SK-N-SH treated with all-trans-retinoic acid at 6 μM for 48 hours (cell line): ENCODE data around the gene IL4I1.

Experiments used
- ATAC-seq: fragments of 200-7000 bp; cut with Tn5 transposase; 3 replicates; pipeline ENCODE4 v1.9.1; 2020; ENCODE audit warnings: mild to moderate bottlenecking, moderate library complexity
- ARNTL ChIP-seq: fragments of 450-650 bp; formaldehyde crosslinking; IDR thresholded peaks from 2 replicates; pipeline ENCODE4 v1.5.0; 2020; ENCODE audit warnings: low read depth, mild to moderate bottlenecking, moderate library complexity, borderline replicate concordance
- BACH2 ChIP-seq: fragments of 250-450 bp; sonication (Bioruptor Pico); IDR thresholded peaks from 2 replicates; pipeline ENCODE4 v1.9.0; 2021; ENCODE audit warnings: mild to moderate bottlenecking, borderline replicate concordance
- CREB5 ChIP-seq: fragments of 250-450 bp; sonication (Bioruptor Pico); IDR thresholded peaks from 2 replicates; pipeline ENCODE4 v1.5.1; 2020; ENCODE audit warnings: low read depth, mild to moderate bottlenecking, moderate library complexity
- CSDC2 ChIP-seq: fragments of 250-450 bp; sonication (Bioruptor Pico); IDR thresholded peaks from 2 replicates; pipeline ENCODE4 v1.5.0; 2020; ENCODE audit warnings: mild to moderate bottlenecking, moderate library complexity
- CSRNP3 ChIP-seq: fragments of 250-450 bp; sonication (Bioruptor Pico); IDR thresholded peaks from 2 replicates; pipeline ENCODE4 v1.5.1; 2021; ENCODE audit warnings: mild to moderate bottlenecking, moderate library complexity
- ESRRG ChIP-seq: fragments of 250-450 bp; sonication (Bioruptor Pico); IDR thresholded peaks from 2 replicates; pipeline ENCODE4 v1.6.1; 2021; ENCODE audit warnings: mild to moderate bottlenecking
- GLIS3 ChIP-seq: fragments of 250-450 bp; sonication (Bioruptor Pico); IDR thresholded peaks from 2 replicates; pipeline ENCODE4 v1.5.0; 2020; ENCODE audit warnings: mild to moderate bottlenecking, moderate library complexity
- ISL1 ChIP-seq: fragments of 250-450 bp; sonication (Bioruptor Pico); IDR thresholded peaks from 2 replicates; pipeline ENCODE4 v2.1.2; 2022; ENCODE audit warnings: mild to moderate bottlenecking, moderate library complexity
- OSR1 ChIP-seq: fragments of 250-450 bp; sonication (Bioruptor Pico); IDR thresholded peaks from 2 replicates; pipeline ENCODE4 v1.8.0; 2022; ENCODE audit warnings: moderate library complexity, mild to moderate bottlenecking, inconsistent platforms
- PATZ1 ChIP-seq: fragments of 250-450 bp; sonication (Bioruptor Pico); IDR thresholded peaks from 2 replicates; pipeline ENCODE4 v1.8.0; 2020; ENCODE audit warnings: mild to moderate bottlenecking, moderate library complexity, borderline replicate concordance
- POU6F1 ChIP-seq: fragments of 250-450 bp; sonication (Bioruptor Pico); IDR thresholded peaks from 2 replicates; pipeline ENCODE4 v1.8.0; 2021; ENCODE audit warnings: low read depth, mild to moderate bottlenecking, moderate library complexity, borderline replicate concordance
- PPARA ChIP-seq: fragments of 250-450 bp; sonication (Bioruptor Pico); IDR thresholded peaks from 2 replicates; pipeline ENCODE4 v1.5.0; 2020; ENCODE audit warnings: mild to moderate bottlenecking, borderline replicate concordance
- RARB ChIP-seq: fragments of 250-450 bp; sonication (Bioruptor Pico); IDR thresholded peaks from 2 replicates; pipeline ENCODE4 v1.8.0; 2021; ENCODE audit warnings: mild to moderate bottlenecking, moderate library complexity
- SNAI2 ChIP-seq: fragments of 250-450 bp; sonication (Bioruptor Pico); IDR thresholded peaks from 2 replicates; pipeline ENCODE4 v1.5.0; 2020; ENCODE audit warnings: mild to moderate bottlenecking, moderate library complexity
- TCF4 ChIP-seq: fragments of 250-450 bp; sonication (Bioruptor Pico); IDR thresholded peaks from 2 replicates; pipeline ENCODE4 v1.8.0; 2021; ENCODE audit warnings: mild to moderate bottlenecking, moderate library complexity, borderline replicate concordance
- TOX ChIP-seq: fragments of 250-450 bp; sonication (Bioruptor Pico); IDR thresholded peaks from 2 replicates; pipeline ENCODE4 v1.8.0; 2021; ENCODE audit warnings: mild to moderate bottlenecking, moderate library complexity, borderline replicate concordance
- TSHZ2 ChIP-seq: fragments of 250-450 bp; sonication (Bioruptor Pico); IDR thresholded peaks from 2 replicates; pipeline ENCODE4 v1.5.0; 2020; ENCODE audit warnings: mild to moderate bottlenecking, moderate library complexity
- ZC3H10 ChIP-seq: fragments of 250-450 bp; sonication (Bioruptor Pico); IDR thresholded peaks from 2 replicates; pipeline ENCODE4 v1.5.1; 2021; ENCODE audit warnings: mild to moderate bottlenecking, moderate library complexity
- ZFP3 ChIP-seq: fragments of 250-450 bp; sonication (Bioruptor Pico); IDR thresholded peaks from 2 replicates; pipeline ENCODE4 v1.5.0; 2020; ENCODE audit warnings: mild to moderate bottlenecking, moderate library complexity
- ZFP30 ChIP-seq: fragments of 450-650 bp; formaldehyde crosslinking; IDR thresholded peaks from 2 replicates; pipeline ENCODE4 v1.5.0; 2022; ENCODE audit warnings: mild to moderate bottlenecking, moderate library complexity
- ZNF565 ChIP-seq: fragments of 450-650 bp; formaldehyde crosslinking; conservative IDR thresholded peaks from 2 replicates; pipeline ENCODE4 v1.5.0; 2020; ENCODE audit warnings: low read depth, mild to moderate bottlenecking, moderate library complexity
- ZNF70 ChIP-seq: fragments of 450-650 bp; formaldehyde crosslinking; IDR thresholded peaks from 2 replicates; pipeline ENCODE4 v1.5.0; 2020; ENCODE audit warnings: mild to moderate bottlenecking, moderate library complexity
- ZNF8 ChIP-seq: fragments of 450-650 bp; formaldehyde crosslinking; IDR thresholded peaks from 2 replicates; pipeline ENCODE4 v1.5.0; 2020; ENCODE audit warnings: mild to moderate bottlenecking, moderate library complexity

The IL4I1 gene

GRCh38 chr19:49864890-49865289, 31.8 kb downstream of the IL4I1 start:
- TF ChIP-seq ESRRG (CRISPR knock-in tag) (no peak), SNAI2 (CRISPR knock-in tag) (no peak), ZNF8 (CRISPR knock-in tag) (no peak), BACH2 (CRISPR knock-in tag) (no peak), ZFP30 (no peak), ISL1 (CRISPR knock-in tag) (no peak), ZNF565 (no peak), PATZ1 (CRISPR knock-in tag) (no peak), TOX (CRISPR knock-in tag) (no peak), CSDC2 (CRISPR knock-in tag) (no peak), RARB (CRISPR knock-in tag) (no peak), OSR1 (CRISPR knock-in tag) (no peak), ZC3H10 (CRISPR knock-in tag) (no peak), CREB5 (CRISPR knock-in tag) (no peak), ZFP3 (CRISPR knock-in tag) (no peak)
- no peak for ATAC-seq

GRCh38 chr19:49863935-49864320, 32.8 kb downstream of the IL4I1 start:
- no peak for ATAC-seq
- TF ChIP-seq ZFP3 (CRISPR knock-in tag) (no peak), ISL1 (CRISPR knock-in tag) (no peak)

- TF ChIP-seq RARB (CRISPR knock-in tag) (no peak), CSRNP3 (no peak), PPARA (no peak), ZFP3 (CRISPR knock-in tag) (no peak), ZFP30 (no peak), SNAI2 (CRISPR knock-in tag) (no peak)
- no peak for ATAC-seq
Observed at GRCh38 chr19:49863254-49863934, 33.3 kb downstream of the IL4I1 start.

- ATAC-seq: no peak
- TF ChIP-seq ESRRG (CRISPR knock-in tag) (no peak), ZNF70 (CRISPR knock-in tag) (no peak), BACH2 (CRISPR knock-in tag) (no peak), TOX (CRISPR knock-in tag) (no peak), ZC3H10 (CRISPR knock-in tag) (no peak), ZFP3 (CRISPR knock-in tag) (no peak), SNAI2 (CRISPR knock-in tag) (no peak), TCF4 (no peak), GLIS3 (CRISPR knock-in tag) (no peak), ARNTL (CRISPR knock-in tag) (no peak), ZNF565 (no peak), PATZ1 (CRISPR knock-in tag) (no peak), ZFP30 (no peak), POU6F1 (CRISPR knock-in tag) (no peak), ZNF8 (CRISPR knock-in tag) (no peak), PPARA (no peak), TSHZ2 (CRISPR knock-in tag) (no peak), CSDC2 (CRISPR knock-in tag) (no peak), ISL1 (CRISPR knock-in tag) (no peak)
Observed at GRCh38 chr19:49862391-49863253, 34.1 kb downstream of the IL4I1 start.
